WERI-Rb-1 (cell line): ENCODE results near the gene MAST1.

Experiments used
- DNase-seq: peaks from one replicate; pipeline ENCODE4 v3.0.0-alpha.2; 2020
- H3K27ac ChIP-seq: fragments of 250-450 bp; sonication (Bioruptor Pico); 2 replicates; pipeline ENCODE4 v1.5.1; 2020; ENCODE audit warnings: mild to moderate bottlenecking, moderate library complexity
- H3K27me3 ChIP-seq: fragments of 250-450 bp; sonication (Bioruptor Pico); 2 replicates; pipeline ENCODE4 v1.5.1; 2021; ENCODE audit warnings: mild to moderate bottlenecking, low read depth, moderate library complexity; ENCODE audit not compliant: insufficient read depth, severe bottlenecking
- H3K36me3 ChIP-seq: fragments of 250-450 bp; sonication (Bioruptor Pico); 2 replicates; pipeline ENCODE4 v1.5.1; 2020; ENCODE audit warnings: mild to moderate bottlenecking, moderate library complexity
- H3K4me3 ChIP-seq: 2 replicates; pipeline ENCODE4 v1.5.1; 2011; ENCODE audit warnings: low read depth, mild to moderate bottlenecking, control low read depth, low read length
- H3K9me3 ChIP-seq: fragments of 250-450 bp; sonication (Bioruptor Pico); 2 replicates; pipeline ENCODE4 v1.5.1; 2021; ENCODE audit warnings: mild to moderate bottlenecking, moderate library complexity; ENCODE audit not compliant: severe bottlenecking
- CTCF ChIP-seq: IDR thresholded peaks from 2 replicates; pipeline ENCODE4 v1.5.1; 2011; ENCODE audit warnings: low read depth, mild to moderate bottlenecking, control low read depth, inconsistent platforms, low read length

MAST1 gene

GRCh38 chr19:12836529-12836863 is 1.8 kb upstream of the MAST1 start:
- no peak overlapping the region for H3K4me3 ChIP-seq
- H3K27ac ChIP-seq = no peak overlapping the region
- no peak for DNase-seq
- H3K9me3 ChIP-seq = no peaks in the 10 kb centered on the region
- no peaks in the 10 kb centered on the region for H3K27me3 ChIP-seq
- H3K36me3 ChIP-seq = peaks cover 15% of the 10 kb centered on the region
- no peak for TF ChIP-seq CTCF

GRCh38 chr19:12837225-12837624 is 1.1 kb upstream of the MAST1 start:
- H3K27me3 ChIP-seq = no peaks in the 10 kb centered on the region
- H3K36me3 ChIP-seq = peaks cover 21% of the 10 kb centered on the region
- H3K27ac ChIP-seq = no peak overlapping the region
- H3K4me3 ChIP-seq = no peak overlapping the region
- TF ChIP-seq CTCF = no peak
- no peak for DNase-seq
- no peaks in the 10 kb centered on the region for H3K9me3 ChIP-seq

- Histone ChIP-seq H3K9me3 (no peaks in the 10 kb centered on the region), H3K27me3 (no peaks in the 10 kb centered on the region), H3K27ac (peak overlapping the region; percentile 69), H3K4me3 (peak overlapping the region; percentile 88), H3K36me3 (peaks cover 31% of the 10 kb centered on the region)
- DNase-seq = no peak
- TF ChIP-seq CTCF = no peak
Observed at GRCh38 chr19:12838886-12839756, 806 bp downstream of the MAST1 start.

GRCh38 chr19:12840091-12841079 is 2.1 kb downstream of the MAST1 start:
- Histone ChIP-seq H3K9me3 (no peaks in the 10 kb centered on the region), H3K4me3 (no peak overlapping the region), H3K36me3 (peaks cover 34% of the 10 kb centered on the region), H3K27me3 (no peaks in the 10 kb centered on the region), H3K27ac (no peak overlapping the region)
- TF ChIP-seq CTCF = no peak
- peak; percentile 85 for DNase-seq

GRCh38 chr19:12841094-12841493 is 2.8 kb downstream of the MAST1 start:
- Histone ChIP-seq H3K4me3 (no peak overlapping the region), H3K9me3 (no peaks in the 10 kb centered on the region), H3K27ac (no peak overlapping the region), H3K27me3 (no peaks in the 10 kb centered on the region), H3K36me3 (peaks cover 34% of the 10 kb centered on the region)
- no peak for TF ChIP-seq CTCF
- DNase-seq = no peak
